ENCODE data around the gene ARHGEF11. TPM values are rescaled to one million over a fixed set of nuclear protein-coding genes. Genes with fewer than 3 reads are reported as not detected.
A peak's percentile ranks its signal among the peaks of the same experiment; 100 is the strongest.
"Not testable (repeated sequence)": the region's sequence is repeated elsewhere in the genome, so short reads cannot be mapped to it uniquely, and the experiment has no call there.

The ARHGEF11 gene
- total RNA-seq, 1 donor from 2014 or later = 29.9 TPM

DNA sequence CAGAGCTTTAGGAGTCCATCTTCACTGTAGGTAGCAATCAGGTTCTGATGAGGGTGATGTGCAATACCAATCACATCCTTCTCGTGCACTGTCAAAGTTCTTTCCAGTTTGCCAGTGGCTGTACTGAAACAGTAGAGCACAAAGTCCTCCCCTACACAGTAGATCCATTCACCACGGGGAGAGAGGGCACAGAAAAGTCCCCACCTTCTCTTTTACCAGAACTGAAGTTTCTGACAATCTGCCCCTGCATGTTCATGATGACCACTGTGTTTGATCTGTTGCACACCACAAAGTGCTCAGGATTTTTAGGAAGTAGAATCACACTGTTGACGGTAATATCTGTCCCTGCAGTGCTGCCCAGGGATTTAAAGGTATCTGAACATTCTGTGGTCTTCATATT is 13.7 kb upstream of the ARHGEF11 start:
- ATAC-seq (ENCODE audit: poor library complexity); DNase-seq; intact Hi-C loops (cut with DNase I): not testable (repeated sequence)

DNA sequence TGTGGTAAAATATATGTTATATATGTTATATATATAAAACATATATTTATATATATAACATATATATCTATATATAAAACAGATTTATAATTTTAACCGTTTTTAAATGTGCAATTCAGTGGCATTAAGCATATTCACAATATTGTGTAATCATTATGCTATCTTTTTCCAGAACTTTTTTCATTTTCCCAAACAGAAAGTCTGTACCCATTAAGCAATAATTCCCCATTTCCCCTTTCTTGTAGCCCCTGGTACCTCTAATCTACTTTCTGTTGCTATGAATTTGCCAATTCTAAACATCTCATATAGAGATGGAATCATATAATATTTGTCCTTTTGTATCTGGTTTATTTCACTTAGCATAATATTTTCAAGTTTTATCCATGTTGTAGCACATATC is 10.7 kb upstream of the ARHGEF11 start:
- intact Hi-C loops (cut with DNase I) = no loop called here
- ATAC-seq (ENCODE audit: poor library complexity) (no peak), DNase-seq (no peak)

DNA sequence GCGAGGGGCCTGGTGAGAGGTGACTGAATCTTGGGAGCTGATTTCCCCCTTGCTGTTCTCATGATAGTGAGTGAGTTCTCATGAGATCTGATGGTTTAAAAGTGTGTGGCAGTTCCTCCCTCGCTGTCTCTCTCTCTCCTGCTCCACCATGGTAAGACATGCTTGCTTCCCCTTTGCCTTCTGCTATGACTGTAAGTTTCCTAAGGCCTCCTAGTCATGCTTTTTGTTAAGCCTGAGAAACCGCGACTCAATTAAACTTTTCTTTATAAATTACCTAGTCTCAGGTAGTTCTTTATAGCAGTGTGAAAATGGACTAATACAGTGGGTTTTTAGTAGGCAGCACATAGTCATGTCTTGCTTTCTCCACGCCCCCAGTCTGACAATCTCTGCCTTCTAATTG is 10.2 kb upstream of the ARHGEF11 start:
- intact Hi-C loops (cut with DNase I); ATAC-seq (ENCODE audit: poor library complexity); DNase-seq: not testable (repeated sequence)

DNA sequence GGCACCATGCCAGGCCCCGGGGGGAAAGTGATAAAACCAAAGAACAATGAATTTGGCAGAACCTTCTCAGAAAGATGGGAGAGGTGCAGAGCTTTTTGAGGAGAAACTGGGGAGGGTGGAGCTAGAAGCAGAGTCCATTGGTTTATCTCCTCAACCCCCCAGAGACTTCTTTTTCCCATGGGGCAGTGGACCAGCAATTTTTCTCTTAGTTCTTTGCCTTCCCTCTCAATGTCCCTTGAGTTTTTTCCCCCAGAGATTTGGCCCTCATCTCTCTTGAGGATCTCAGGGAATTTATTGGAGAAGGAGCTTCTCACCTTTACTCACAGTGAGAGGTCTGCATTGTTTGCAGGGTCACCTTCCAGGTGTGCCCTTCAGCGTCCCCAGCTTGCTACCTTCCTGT is 5.3 kb upstream of the ARHGEF11 start:
- DNase-seq (no peak), ATAC-seq (ENCODE audit: poor library complexity) (no peak)
- intact Hi-C loops (cut with DNase I) = no loop called here

- DNase-seq = no peak
- ATAC-seq (ENCODE audit: poor library complexity) = no peak
- intact Hi-C loops (cut with DNase I) = loop anchor here (10.0 kb wide), 1 partner anchor 62 kb away; no protein-coding TSS in a partner anchor
Observed at GRCh38 chr1:157047062-157047410, 1.5 kb upstream of the ARHGEF11 start.

- intact Hi-C loops (cut with DNase I) = loop anchor here (10.0 kb wide), 1 partner anchor 60 kb away; no protein-coding TSS in a partner anchor
- ATAC-seq (ENCODE audit: poor library complexity) = no peak
- DNase-seq = no peak
Observed at GRCh38 chr1:157044326-157044725, 1.2 kb downstream of the ARHGEF11 start.

DNA sequence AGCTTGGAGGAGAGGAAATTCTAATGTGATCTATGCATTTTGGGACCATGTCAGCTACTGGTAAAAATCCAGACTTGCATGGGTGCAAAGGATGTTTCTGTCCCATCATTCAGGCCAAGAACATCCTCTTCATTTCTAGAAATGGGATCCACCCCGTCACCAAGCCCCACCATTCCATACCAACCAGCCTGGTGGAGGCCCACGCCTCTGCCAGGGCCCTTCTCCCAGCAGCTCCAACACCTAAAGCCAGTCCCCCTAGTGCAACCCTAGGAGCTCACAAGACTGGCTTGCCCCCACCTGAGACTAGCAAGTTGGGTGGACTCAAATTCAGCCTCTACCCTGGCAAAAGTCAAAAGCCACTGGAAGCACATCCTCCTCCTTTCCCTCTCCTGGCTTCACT is 1.9 kb downstream of the ARHGEF11 start:
- no peak for DNase-seq
- intact Hi-C loops (cut with DNase I) = loop anchor here (10.0 kb wide), 1 partner anchor 59 kb away; no protein-coding TSS in a partner anchor
- ATAC-seq (ENCODE audit: poor library complexity) = no peak

GRCh38 chr1:157042846-157043245 is 2.7 kb downstream of the ARHGEF11 start:
- DNase-seq = no peak
- intact Hi-C loops (cut with DNase I) = loop anchor here (10.0 kb wide), 1 partner anchor 58 kb away; no protein-coding TSS in a partner anchor
- no peak for ATAC-seq (ENCODE audit: poor library complexity)

DNA sequence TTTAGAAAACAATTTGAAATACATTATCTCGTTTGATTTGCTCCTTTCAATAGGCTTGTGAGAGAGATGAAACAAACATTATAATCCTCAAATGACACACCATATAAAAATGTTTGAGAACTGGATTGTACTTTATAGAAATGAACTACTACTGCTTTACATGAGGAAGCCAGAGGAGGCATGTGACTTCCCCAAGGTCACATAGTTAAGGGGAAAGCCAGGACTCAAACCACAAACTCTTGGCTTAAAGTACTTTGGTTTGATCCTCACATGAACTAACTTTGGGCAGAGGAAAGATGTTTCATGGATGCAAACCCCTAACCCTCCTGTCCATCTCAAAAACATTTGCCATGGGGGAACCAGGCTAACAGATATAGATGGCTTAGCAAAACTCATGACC is 4.7 kb downstream of the ARHGEF11 start:
- no peak for DNase-seq
- ATAC-seq (ENCODE audit: poor library complexity) = no peak
- intact Hi-C loops (cut with DNase I) = loop anchor here (10.0 kb wide), 1 partner anchor 56 kb away; no protein-coding TSS in a partner anchor

- no peak for DNase-seq
- ATAC-seq (ENCODE audit: poor library complexity) = no peak
- intact Hi-C loops (cut with DNase I) = no loop called here
Observed at GRCh38 chr1:157035121-157035520, 10.4 kb downstream of the ARHGEF11 start.

DNA sequence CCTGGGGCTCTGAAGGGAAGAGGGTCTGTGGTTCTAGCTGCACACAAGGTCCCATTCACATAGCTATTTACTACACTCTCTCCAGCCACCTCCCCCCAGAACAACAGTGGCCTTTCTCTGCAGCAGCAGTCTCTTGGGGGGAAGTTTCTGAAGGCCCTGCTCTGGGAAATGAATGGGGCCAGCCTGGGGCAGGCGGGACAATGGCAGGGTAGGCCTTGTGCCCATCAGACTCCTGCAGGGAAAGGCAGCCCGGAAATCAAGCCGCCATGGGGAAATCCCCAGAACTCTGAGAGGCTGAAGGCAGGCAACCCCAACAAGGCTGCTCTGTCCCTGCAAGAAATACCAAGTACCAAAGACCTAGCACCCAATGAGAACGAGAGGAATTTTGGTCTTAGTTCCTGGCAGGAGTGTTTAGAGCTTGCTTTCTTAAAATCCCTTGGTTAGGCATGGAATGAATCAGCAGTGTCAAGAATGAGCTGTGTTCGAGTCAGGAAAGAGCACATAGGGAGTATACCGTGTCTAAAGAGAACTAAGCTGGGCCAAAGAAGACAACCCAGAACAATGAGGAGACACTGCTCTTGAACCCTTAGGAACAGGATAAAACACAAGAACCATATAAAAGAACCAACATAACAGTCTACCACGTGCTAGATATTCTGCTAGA is 11.3 kb downstream of the ARHGEF11 start:
- DNase-seq (no peak), ATAC-seq (ENCODE audit: poor library complexity) (no peak)
- intact Hi-C loops (cut with DNase I) = no loop called here

- ATAC-seq (ENCODE audit: poor library complexity) (no peak), DNase-seq (no peak)
- intact Hi-C loops (cut with DNase I) = no loop called here
Observed at GRCh38 chr1:157033357-157033876, 12.1 kb downstream of the ARHGEF11 start.

DNA sequence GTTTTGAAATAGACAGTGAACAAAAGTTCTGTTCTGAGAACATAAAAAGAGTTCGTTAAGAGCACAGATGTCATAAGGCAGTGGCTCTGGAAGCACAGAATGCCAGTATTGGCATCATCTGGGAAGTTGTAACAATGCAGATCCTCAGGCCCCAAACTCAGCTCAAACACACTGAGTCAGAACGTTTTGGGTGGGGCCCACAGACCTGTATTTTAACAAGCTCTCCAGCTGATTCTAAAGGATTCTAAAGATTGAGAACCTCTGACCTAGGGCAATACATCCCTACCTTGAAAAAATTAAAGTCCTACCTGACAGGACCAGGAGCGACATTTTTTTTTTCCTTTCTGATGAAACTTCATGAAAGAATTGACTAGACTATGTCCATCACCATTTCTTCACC is 13.2 kb downstream of the ARHGEF11 start:
- DNase-seq (no peak), ATAC-seq (ENCODE audit: poor library complexity) (no peak)
- intact Hi-C loops (cut with DNase I) = no loop called here

- intact Hi-C loops (cut with DNase I) = no loop called here
Observed at GRCh38 chr1:157030728-157031127, 14.8 kb downstream of the ARHGEF11 start.

DNA sequence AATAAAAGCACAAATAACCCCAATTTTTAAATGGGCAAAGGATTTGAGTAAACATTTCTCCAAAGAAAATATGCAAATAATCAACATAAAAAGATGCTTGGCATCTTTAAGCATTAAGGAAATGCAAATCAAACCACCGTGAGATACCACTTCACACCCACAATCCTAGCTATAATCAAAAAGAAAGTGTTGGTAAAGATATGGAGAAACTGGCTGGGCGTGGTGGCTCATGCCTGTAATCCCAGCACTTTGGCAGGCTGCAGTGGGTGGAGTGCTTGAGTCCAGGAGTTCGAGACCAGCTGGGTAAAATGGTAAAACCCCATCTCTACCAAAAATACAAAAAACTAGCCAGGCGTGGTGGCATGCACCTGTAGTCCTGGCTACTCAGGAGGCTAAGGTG is 16.9 kb downstream of the ARHGEF11 start:
- no peak for ATAC-seq (ENCODE audit: poor library complexity)
- DNase-seq = no peak
- intact Hi-C loops (cut with DNase I) = no loop called here

More at GRCh38 chr1:157030728-157031127, 14.8 kb downstream of the ARHGEF11 start:
- DNase-seq (no peak), ATAC-seq (ENCODE audit: poor library complexity) (no peak)

- intact Hi-C loops (cut with DNase I) = no loop called here
- DNase-seq (no peak), ATAC-seq (ENCODE audit: poor library complexity) (peak; percentile 70)
Observed at GRCh38 chr1:157025856-157026255, 19.7 kb downstream of the ARHGEF11 start.

DNA sequence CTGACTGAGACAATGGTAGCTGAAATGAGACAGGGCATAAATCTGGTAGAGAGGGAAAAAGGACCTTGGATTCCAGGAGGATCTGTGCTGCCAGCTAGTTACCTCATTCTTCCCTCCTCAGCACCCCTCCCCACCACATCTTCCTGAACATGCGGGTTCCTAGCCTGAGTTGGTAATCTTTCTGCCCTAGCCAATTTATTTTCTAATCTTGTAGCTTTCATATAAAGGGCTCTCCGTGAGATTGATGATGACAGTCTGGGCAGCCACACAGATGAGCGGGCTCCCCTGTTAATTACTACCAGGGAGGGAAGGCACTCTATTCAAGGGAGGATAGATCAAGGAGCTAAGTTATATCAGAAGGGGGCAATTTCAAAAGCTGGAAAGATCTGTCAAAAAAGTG is 20.2 kb downstream of the ARHGEF11 start:
- intact Hi-C loops (cut with DNase I) = no loop called here
- DNase-seq (no peak), ATAC-seq (ENCODE audit: poor library complexity) (peak; percentile 45)

GRCh38 chr1:157021688-157022087 is 23.9 kb downstream of the ARHGEF11 start:
- DNase-seq (no peak), ATAC-seq (ENCODE audit: poor library complexity) (no peak)
- intact Hi-C loops (cut with DNase I) = no loop called here

DNA sequence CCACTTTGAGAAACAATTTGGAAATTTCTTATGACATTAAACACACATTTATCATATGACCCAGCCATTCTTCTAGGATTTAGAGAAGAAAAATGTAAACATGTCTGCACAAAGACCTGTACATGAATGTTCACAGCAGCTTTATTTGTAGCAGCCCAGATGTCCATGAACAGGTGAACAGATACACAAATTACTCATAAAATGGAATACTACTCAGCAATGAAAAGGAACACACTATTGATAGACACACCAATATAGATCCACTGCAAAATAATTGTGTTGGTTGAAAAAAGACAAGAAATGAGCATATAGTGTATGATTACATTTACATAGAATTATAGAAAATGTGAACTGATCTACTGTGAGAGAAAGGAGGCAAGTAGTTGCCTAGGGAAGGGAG is 26.1 kb downstream of the ARHGEF11 start:
- no peak for DNase-seq
- ATAC-seq (ENCODE audit: poor library complexity) = no peak
- intact Hi-C loops (cut with DNase I) = no loop called here

GRCh38 chr1:157011845-157012244 is 33.7 kb downstream of the ARHGEF11 start:
- intact Hi-C loops (cut with DNase I) = no loop called here
- DNase-seq (no peak), ATAC-seq (ENCODE audit: poor library complexity) (no peak)

GRCh38 chr1:157008502-157008901 is 37.0 kb downstream of the ARHGEF11 start:
- no peak for ATAC-seq (ENCODE audit: poor library complexity)

More at GRCh38 chr1:157008502-157008901, 37.0 kb downstream of the ARHGEF11 start:
- intact Hi-C loops (cut with DNase I) = no loop called here
- DNase-seq = no peak
